GM21717 (cell line): ENCODE measurements around the gene MYO18B.
"Not testable (repeated sequence)": the region's sequence is repeated elsewhere in the genome, so short reads cannot be mapped to it uniquely, and the experiment has no call there.

Experiments
- ATAC-seq: cut with Tn5 transposase; IDR thresholded peaks from one replicate; pipeline ENCODE4 v1.9.1; 2021; ENCODE audit warnings: mild to moderate bottlenecking, moderate library complexity; ENCODE audit not compliant: unreplicated experiment

The MYO18B gene

GRCh38 chr22:25969901-25970300 is 227.9 kb downstream of the MYO18B start:
- no peak for ATAC-seq

- ATAC-seq: no peak
Observed at GRCh38 chr22:25970374-25970911, 228.5 kb downstream of the MYO18B start.

GRCh38 chr22:25970999-25971811 is 229.2 kb downstream of the MYO18B start:
- no peak for ATAC-seq

- ATAC-seq: no peak
Observed at GRCh38 chr22:25972397-25972796, 230.4 kb downstream of the MYO18B start.

- no peak for ATAC-seq
Observed at GRCh38 chr22:25976356-25976755, 234.4 kb downstream of the MYO18B start.

GRCh38 chr22:25979968-25980367 is 238.0 kb downstream of the MYO18B start:
- ATAC-seq: no peak

GRCh38 chr22:25984911-25985310 is 242.9 kb downstream of the MYO18B start:
- ATAC-seq: not testable (repeated sequence)

GRCh38 chr22:25987948-25988347 is 246.0 kb downstream of the MYO18B start:
- no peak for ATAC-seq

- ATAC-seq: no peak
Observed at GRCh38 chr22:25990940-25991339, 249.0 kb downstream of the MYO18B start.

- no peak for ATAC-seq
Observed at GRCh38 chr22:25992331-25992730, 250.3 kb downstream of the MYO18B start.

GRCh38 chr22:25996669-25997068 is 254.7 kb downstream of the MYO18B start:
- no peak for ATAC-seq

GRCh38 chr22:25997886-25998775 is 256.1 kb downstream of the MYO18B start:
- no peak for ATAC-seq

GRCh38 chr22:26002456-26002855 is 260.5 kb downstream of the MYO18B start:
- ATAC-seq: no peak

GRCh38 chr22:26004477-26004876 is 262.5 kb downstream of the MYO18B start:
- ATAC-seq: no peak

- ATAC-seq: no peak
Observed at GRCh38 chr22:26008587-26008986, 266.6 kb downstream of the MYO18B start.

GRCh38 chr22:26016916-26017315 is 274.9 kb downstream of the MYO18B start:
- ATAC-seq: no peak

GRCh38 chr22:26017932-26018331 is 275.9 kb downstream of the MYO18B start:
- ATAC-seq: no peak

GRCh38 chr22:26019596-26019995 is 277.6 kb downstream of the MYO18B start:
- no peak for ATAC-seq

- ATAC-seq: no peak
Observed at GRCh38 chr22:26021516-26021915, 279.5 kb downstream of the MYO18B start.

GRCh38 chr22:26023104-26023775 is 281.3 kb downstream of the MYO18B start:
- ATAC-seq: no peak

- no peak for ATAC-seq
Observed at GRCh38 chr22:26025626-26026025, 283.6 kb downstream of the MYO18B start.
